ENCODE measurements around the gene CAPN7. TPM values are rescaled to one million over a fixed set of nuclear protein-coding genes. Genes with fewer than 3 reads are reported as not detected.

Gene CAPN7
- total and polyA plus RNA-seq, 7 donors: 12.5 to 70.8 (median 52.8) TPM

DNA sequence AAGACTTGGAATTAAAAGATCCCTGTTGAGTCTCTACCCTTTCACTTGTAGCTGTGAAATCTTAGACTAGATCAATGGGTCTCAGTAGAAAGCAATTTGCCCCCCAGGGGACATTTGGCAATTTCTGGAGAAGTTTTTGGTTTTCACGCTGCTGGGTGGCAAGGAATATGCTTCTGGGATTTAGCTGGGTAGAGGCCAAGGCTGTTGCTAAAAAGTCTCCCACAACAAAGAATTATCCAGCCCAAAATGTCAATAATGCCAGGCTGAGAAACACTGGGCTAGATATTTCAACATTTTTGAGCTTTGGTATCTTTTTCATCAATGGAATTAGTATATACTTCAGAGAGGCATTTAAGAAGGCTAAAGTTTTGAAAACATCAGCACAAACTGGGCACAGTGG lies 8.7 kb downstream of the CAPN7 start:
- H3K9me3 ChIP-seq: no peaks in the 10 kb centered on the region
- intact Hi-C loops (cut with DNase I): no loop called here
- no peaks in the 10 kb centered on the region for H3K27me3 ChIP-seq
- TF ChIP-seq POLR2A (IDR thresholded peaks at IDR 0.05): no peak
- no peak for TF ChIP-seq EP300 (IDR thresholded peaks at IDR 0.05)
- no peak for TF ChIP-seq POLR2AphosphoS5 (IDR thresholded peaks at IDR 0.05)
- TF ChIP-seq, protein P1, sequence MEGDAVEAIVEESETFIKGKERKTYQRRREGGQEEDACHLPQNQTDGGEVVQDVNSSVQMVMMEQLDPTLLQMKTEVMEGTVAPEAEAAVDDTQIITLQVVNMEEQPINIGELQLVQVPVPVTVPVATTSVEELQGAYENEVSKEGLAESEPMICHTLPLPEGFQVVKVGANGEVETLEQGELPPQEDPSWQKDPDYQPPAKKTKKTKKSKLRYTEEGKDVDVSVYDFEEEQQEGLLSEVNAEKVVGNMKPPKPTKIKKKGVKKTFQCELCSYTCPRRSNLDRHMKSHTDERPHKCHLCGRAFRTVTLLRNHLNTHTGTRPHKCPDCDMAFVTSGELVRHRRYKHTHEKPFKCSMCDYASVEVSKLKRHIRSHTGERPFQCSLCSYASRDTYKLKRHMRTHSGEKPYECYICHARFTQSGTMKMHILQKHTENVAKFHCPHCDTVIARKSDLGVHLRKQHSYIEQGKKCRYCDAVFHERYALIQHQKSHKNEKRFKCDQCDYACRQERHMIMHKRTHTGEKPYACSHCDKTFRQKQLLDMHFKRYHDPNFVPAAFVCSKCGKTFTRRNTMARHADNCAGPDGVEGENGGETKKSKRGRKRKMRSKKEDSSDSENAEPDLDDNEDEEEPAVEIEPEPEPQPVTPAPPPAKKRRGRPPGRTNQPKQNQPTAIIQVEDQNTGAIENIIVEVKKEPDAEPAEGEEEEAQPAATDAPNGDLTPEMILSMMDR (IDR thresholded peaks at IDR 0.05): no peak
- peaks cover 0 to 24% (median 12%) of the 10 kb centered on the region in 4 donors for H3K4me1 ChIP-seq
- H3K4me3 ChIP-seq: no peak overlapping the region
- DNase-seq: no peak
- H3K27ac ChIP-seq: no peak overlapping the region
- H3K36me3 ChIP-seq: peaks cover 13 to 84% (median 26%) of the 10 kb centered on the region in 4 donors
- 98 to 100% methylated on average over 1 of the region's 1 CpG for WGBS, 2 donors

DNA sequence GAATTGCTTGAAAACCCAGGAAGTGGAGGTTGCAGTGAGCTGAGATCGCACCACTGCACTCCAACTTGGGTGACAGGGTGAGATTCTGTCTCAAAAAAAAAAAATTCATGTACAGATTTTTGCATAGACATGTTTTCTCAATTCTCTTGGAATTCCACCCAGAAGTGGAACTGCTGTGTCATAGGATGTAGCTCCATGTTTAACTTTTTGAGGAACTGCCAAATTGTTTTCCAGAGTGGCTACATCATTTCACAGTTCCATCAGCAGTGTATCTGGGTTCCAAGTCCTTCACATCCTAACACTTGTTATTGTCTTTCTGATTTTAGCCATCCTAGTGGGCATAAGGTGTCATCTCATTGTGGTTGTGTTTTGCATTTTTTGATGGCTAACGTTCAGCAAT lies 9.9 kb downstream of the CAPN7 start:
- H3K36me3 ChIP-seq: peaks cover 13 to 89% (median 32%) of the 10 kb centered on the region in 4 donors
- no peak overlapping the region for H3K27ac ChIP-seq
- no peak for DNase-seq
- H3K9me3 ChIP-seq: no peaks in the 10 kb centered on the region
- H3K4me1 ChIP-seq: peaks cover 0 to 16% (median 10%) of the 10 kb centered on the region in 4 donors
- intact Hi-C loops (cut with DNase I): no loop called here
- H3K27me3 ChIP-seq: no peaks in the 10 kb centered on the region
- no peak for TF ChIP-seq EP300 (IDR thresholded peaks at IDR 0.05)
- no peak overlapping the region for H3K4me3 ChIP-seq
- WGBS, 2 donors: 75 to 76% methylated on average over 2 of the region's 2 CpGs

DNA sequence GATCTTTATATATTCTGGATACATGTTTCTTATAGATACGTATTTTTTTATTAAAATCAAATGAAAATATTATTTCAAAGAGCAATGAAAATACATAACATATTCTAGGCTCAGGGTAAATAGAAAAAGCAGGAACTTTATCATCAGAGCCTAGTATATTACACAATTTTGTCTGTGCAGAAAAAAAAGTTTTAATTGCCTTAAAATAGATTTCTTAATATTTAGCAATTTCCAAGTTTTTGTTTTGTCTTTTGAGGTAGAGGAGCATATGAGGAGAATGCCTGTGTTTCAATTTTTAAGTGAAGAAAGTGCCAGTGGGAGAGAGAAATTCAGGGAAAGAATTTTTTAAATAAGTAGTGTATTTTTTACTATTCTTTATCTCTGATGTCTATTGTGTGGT lies 10.5 kb downstream of the CAPN7 start:
- no peak for TF ChIP-seq POLR2A (IDR thresholded peaks at IDR 0.05)
- TF ChIP-seq EP300 (IDR thresholded peaks at IDR 0.05): no peak
- no peak for TF ChIP-seq POLR2AphosphoS5 (IDR thresholded peaks at IDR 0.05)
- TF ChIP-seq, protein P1 (IDR thresholded peaks at IDR 0.05): no peak
- Histone ChIP-seq H3K27me3 (no peaks in the 10 kb centered on the region), H3K4me1 (peaks cover 0 to 16% (median 10%) of the 10 kb centered on the region in 4 donors), H3K27ac (no peak overlapping the region), H3K4me3 (no peak overlapping the region), H3K36me3 (peaks cover 13 to 94% (median 33%) of the 10 kb centered on the region in 4 donors), H3K9me3 (no peaks in the 10 kb centered on the region)
- intact Hi-C loops (cut with DNase I): no loop called here
- WGBS, 2 donors: 92 to 95% methylated on average over 1 of the region's 1 CpG
- DNase-seq: no peak

DNA sequence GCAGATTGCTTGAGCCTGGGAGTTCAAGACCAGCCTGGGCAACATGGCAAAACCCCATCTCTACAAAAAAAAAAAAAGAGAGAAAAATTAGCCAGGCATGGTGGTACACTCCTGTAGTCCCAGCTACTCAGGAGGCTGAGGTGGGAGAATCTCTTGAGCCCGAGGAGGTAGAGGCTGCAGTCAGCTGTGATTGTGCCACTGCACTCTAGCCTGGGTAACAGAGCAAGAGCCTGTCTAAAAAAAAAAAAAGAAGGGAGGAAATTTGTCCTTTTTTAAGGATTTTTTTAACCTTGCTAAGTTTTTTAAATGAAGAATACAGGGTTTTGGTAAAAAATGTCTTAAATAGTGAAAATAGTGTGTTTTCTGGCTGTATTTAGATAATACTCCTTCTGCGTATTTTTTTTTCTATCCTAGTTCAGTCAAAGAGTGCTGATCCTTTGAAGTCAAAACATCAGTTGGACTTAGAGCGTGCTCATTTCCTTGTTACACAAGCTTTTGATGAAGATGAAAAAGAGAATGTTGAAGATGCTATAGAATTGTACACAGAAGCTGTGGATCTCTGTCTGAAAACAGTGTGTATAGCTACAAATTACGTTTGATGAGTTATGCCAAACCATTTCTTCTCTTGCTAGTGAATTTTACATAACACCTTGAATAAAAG lies 11.1 kb downstream of the CAPN7 start:
- Histone ChIP-seq H3K27me3 (no peaks in the 10 kb centered on the region), H3K4me1 (peaks cover 0 to 16% (median 10%) of the 10 kb centered on the region in 4 donors), H3K9me3 (no peaks in the 10 kb centered on the region), H3K27ac (no peak overlapping the region), H3K36me3 (peaks cover 17 to 97% (median 38%) of the 10 kb centered on the region in 4 donors), H3K4me3 (no peak overlapping the region)
- intact Hi-C loops (cut with DNase I): no loop called here
- no peak for DNase-seq
- 80 to 94% methylated on average over 4 of the region's 4 CpGs for WGBS, 2 donors
- TF ChIP-seq POLR2A (IDR thresholded peaks at IDR 0.05) (no peak), POLR2AphosphoS5 (IDR thresholded peaks at IDR 0.05) (no peak), EP300 (IDR thresholded peaks at IDR 0.05) (no peak)
- TF ChIP-seq, protein P1 (IDR thresholded peaks at IDR 0.05): no peak

DNA sequence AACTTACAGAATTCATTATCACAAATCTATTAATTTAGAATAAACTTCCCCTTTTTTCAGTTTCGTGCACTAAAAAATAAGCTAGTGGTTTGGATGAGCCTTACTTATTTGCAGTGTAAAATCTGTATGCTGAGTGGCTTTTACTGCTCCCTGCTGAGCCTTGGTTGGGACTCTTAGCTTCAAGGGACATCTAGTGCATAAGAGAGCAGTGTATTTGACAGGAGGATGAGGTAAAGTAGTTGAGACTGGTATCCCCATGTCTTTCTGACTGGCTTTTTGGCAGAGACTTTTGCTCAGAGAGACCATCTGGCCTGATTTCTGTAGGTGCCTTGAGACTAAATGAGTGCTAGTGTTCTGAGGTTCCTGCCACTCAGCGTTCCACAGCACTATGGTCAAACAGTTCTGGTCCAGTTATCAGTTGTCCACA lies 11.8 kb downstream of the CAPN7 start:
- intact Hi-C loops (cut with DNase I): no loop called here
- TF ChIP-seq EP300 (IDR thresholded peaks at IDR 0.05) (no peak), POLR2A (IDR thresholded peaks at IDR 0.05) (no peak), POLR2AphosphoS5 (IDR thresholded peaks at IDR 0.05) (no peak)
- TF ChIP-seq, protein P1 (IDR thresholded peaks at IDR 0.05): no peak
- Histone ChIP-seq H3K4me3 (no peak overlapping the region), H3K4me1 (peaks cover 0 to 16% (median 10%) of the 10 kb centered on the region in 4 donors), H3K36me3 (peaks cover 19 to 97% (median 38%) of the 10 kb centered on the region in 4 donors), H3K27me3 (no peaks in the 10 kb centered on the region), H3K27ac (peak overlapping the region in 1 of 4 donors; percentile 48), H3K9me3 (no peaks in the 10 kb centered on the region)
- 71 to 78% methylated on average over 2 of the region's 2 CpGs for WGBS, 2 donors
- no peak for DNase-seq

Data from sigmoid colon (tissue), 7 donors.